HL-60 (cell line): ENCODE measurements around the gene LORICRIN.

Experiments
- CTCF ChIP-seq: IDR thresholded peaks from one replicate; pipeline ENCODE4 v1.5.1; 2011; ENCODE audit warnings: low read length, control low read depth, inconsistent platforms; ENCODE audit not compliant: insufficient read depth
- POLR2AphosphoS5 ChIP-seq: IDR thresholded peaks from 2 replicates; pipeline ENCODE4 v1.6.1; 2012; ENCODE audit warnings: low read depth

DNA sequence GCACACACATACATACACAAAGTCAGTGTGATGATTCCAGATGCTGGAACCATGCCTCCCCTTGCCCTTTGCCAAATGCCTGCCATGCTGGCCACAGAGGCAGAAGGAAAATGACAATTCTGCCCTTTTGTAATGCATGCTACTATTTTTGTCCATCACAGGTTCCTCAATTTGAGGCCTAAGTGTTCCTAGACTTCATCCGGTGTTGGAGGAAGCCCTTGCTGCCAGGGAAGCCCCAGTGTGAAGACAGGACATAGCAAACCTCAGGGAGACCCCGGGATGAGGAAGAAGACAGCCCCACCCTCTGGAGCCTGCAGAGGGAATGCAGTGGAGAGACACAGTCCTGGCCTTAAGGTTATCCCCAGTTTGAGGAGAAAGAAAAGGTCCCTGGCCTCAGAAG lies 27.7 kb upstream of the LORICRIN start:
- TF ChIP-seq CTCF (no peak), POLR2AphosphoS5 (no peak)
